Measurements from ENCODE around the gene TNK2. TPM values are rescaled to one million over a fixed set of nuclear protein-coding genes. Genes with fewer than 3 reads are reported as not detected.

The TNK2 gene
- total and polyA plus RNA-seq, 12 donors = 3.4 to 161 (median 24.7) TPM

DNA sequence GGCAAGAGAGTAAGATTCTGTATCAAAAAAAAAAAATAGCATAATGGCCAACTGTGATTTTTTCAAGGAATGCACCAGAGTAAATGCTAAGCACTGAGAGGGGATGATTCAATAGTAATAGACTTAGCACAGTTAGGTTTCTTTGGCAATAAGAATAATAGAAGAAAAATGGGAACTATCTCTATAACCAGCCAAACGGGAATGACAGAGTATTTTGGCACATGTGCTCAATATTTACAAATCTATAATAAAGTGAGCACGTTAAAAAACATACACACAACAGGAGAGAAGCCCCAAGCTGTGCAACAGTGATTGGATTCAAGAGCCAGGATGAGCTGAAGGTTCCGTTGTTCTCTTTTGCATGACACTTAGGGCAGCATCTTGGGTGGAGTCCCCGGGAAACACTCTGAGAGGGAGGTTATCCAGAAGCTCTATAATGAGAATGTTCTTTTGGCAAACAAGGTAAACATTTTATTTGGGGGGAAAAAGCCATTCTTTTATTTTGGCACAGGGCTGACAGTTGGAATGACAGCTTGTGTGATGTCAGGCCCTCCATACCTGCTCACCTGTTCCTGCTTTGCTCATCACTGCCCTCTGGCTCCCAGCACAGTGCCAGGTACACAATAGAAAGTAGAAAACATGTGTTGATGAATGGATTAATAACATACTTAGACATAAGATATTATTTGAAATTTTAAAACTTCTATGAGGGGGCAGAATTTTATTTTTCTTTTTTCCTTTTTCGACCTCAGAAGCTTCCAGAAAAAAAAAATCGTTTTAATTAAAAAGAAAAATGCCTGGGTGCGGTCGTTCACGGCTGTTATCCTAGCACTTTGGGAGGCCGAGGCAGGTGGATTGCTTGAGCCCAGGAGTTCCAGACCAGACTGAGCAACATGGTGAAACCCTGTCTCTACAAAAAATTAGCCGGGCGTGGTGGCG is 52.6 kb downstream of the TNK2 start:
- H3K4me1 ChIP-seq (replicated peaks in 1 of 2) = peaks cover 0 to 13% of the 10 kb centered on the region in 2 donors
- DNase-seq = no peak
- no peak overlapping the region for H3K27ac ChIP-seq
- H3K9me3 ChIP-seq (replicated peaks in 1 of 3) = no peaks in the 10 kb centered on the region
- intact Hi-C loops (cut with DNase I) = loop anchor here in 1 of 2 donors (5.0 kb wide), 1 partner anchor 62 kb away; no protein-coding TSS in a partner anchor
- H3K4me3 ChIP-seq = no peak overlapping the region
- H3K36me3 ChIP-seq (replicated peaks in 1 of 2) = no peaks in the 10 kb centered on the region
- no peaks in the 10 kb centered on the region for H3K27me3 ChIP-seq
- WGBS, 4 donors = 74 to 79% (median 78%) methylated on average over 13 of the region's 13 CpGs
- no peak for TF ChIP-seq POLR2A (IDR thresholded peaks at IDR 0.05)
- TF ChIP-seq, protein P1, sequence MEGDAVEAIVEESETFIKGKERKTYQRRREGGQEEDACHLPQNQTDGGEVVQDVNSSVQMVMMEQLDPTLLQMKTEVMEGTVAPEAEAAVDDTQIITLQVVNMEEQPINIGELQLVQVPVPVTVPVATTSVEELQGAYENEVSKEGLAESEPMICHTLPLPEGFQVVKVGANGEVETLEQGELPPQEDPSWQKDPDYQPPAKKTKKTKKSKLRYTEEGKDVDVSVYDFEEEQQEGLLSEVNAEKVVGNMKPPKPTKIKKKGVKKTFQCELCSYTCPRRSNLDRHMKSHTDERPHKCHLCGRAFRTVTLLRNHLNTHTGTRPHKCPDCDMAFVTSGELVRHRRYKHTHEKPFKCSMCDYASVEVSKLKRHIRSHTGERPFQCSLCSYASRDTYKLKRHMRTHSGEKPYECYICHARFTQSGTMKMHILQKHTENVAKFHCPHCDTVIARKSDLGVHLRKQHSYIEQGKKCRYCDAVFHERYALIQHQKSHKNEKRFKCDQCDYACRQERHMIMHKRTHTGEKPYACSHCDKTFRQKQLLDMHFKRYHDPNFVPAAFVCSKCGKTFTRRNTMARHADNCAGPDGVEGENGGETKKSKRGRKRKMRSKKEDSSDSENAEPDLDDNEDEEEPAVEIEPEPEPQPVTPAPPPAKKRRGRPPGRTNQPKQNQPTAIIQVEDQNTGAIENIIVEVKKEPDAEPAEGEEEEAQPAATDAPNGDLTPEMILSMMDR (IDR thresholded peaks at IDR 0.05) = no peak

DNA sequence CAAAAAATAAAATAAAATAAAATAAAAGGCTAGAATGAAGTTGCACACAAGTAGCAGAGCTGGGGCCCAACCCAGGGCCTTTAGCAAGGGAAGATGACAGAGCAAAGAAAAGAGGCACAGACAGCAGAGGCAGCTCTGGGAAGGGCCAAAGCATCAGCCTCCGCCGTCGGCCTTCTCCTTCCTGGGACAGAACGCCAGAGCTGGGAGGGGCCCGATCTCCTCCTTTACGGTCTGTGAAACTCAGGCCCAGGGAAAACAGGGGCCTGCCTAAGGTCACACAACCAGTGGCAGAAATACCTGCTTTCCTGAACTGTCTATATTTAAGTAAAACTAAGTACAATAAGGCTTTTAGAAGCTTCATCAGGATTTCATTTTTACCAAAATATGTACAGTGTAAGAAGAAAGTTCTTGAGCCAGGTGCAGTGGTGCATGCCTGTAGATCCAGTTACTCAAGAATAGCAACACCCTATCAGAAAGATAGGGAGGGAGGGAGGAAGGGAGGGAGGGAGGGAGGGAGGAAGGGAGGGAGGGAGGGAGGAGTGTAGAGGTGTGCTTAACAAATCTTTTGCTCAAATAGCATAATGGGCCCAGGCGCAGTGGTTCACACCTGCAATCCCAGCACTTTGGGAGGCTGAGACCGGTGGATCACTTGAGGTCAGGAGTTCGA is 53.6 kb downstream of the TNK2 start:
- Histone ChIP-seq H3K36me3 (replicated peaks in 1 of 2) (no peaks in the 10 kb centered on the region), H3K9me3 (replicated peaks in 1 of 3) (no peaks in the 10 kb centered on the region), H3K27me3 (no peaks in the 10 kb centered on the region), H3K4me3 (no peak overlapping the region), H3K27ac (no peak overlapping the region), H3K4me1 (replicated peaks in 1 of 2) (peaks cover 0 to 13% of the 10 kb centered on the region in 2 donors)
- DNase-seq = no peak
- intact Hi-C loops (cut with DNase I) = loop anchor here in 1 of 2 donors (5.0 kb wide), 1 partner anchor 63 kb away; no protein-coding TSS in a partner anchor
- WGBS, 4 donors = 80 to 92% (median 85%) methylated on average over 9 of the region's 9 CpGs
- TF ChIP-seq POLR2A (IDR thresholded peaks at IDR 0.05) = no peak
- TF ChIP-seq, protein P1 (IDR thresholded peaks at IDR 0.05) = no peak

DNA sequence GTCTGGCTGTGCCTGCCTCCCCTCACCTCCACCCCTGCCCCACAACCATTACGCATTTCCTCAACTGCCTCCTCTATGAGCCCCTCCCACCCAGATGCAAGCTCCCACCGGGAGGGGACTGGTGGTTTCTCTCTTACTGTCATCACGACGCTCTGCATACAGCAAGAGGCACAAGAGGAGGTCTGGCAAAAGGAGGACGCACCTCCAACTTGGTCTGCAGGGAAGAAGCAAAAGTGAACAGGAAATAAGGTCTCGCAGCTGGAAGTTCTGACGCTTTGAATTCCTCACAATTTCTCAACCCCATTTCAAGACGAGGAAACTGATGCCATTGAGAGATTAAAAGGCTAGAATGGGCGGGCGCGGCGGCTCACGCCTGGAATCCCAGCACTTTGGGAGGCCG is 54.4 kb downstream of the TNK2 start:
- Histone ChIP-seq H3K9me3 (replicated peaks in 1 of 3) (no peaks in the 10 kb centered on the region), H3K27me3 (no peaks in the 10 kb centered on the region), H3K4me1 (replicated peaks in 1 of 2) (peaks cover 0 to 11% of the 10 kb centered on the region in 2 donors), H3K4me3 (no peak overlapping the region), H3K36me3 (replicated peaks in 1 of 2) (no peaks in the 10 kb centered on the region), H3K27ac (no peak overlapping the region)
- intact Hi-C loops (cut with DNase I) = no loop called here
- no peak for DNase-seq
- WGBS, 4 donors = 71 to 86% (median 83%) methylated on average over 14 of the region's 14 CpGs
- TF ChIP-seq POLR2A (IDR thresholded peaks at IDR 0.05) = no peak

DNA sequence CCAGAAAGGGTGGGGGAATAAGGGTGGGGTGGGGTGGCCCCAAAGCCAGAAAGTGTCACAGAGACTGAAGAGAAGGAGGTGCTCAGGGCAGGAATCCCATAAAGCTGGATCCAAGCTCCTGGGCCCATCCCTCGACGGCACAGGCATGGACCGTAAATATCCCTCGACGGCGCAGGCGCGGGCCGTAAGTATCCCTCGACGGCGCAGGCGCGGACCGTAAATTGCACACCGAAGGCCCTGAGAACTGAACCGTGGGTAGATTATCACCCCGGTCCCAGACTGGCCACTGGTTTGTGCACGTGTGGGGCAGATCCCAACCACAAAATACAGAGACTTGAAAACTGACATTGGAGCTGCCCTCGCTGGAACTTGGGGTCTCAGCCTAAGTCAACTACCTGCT is 55.3 kb downstream of the TNK2 start:
- intact Hi-C loops (cut with DNase I) = no loop called here
- no peak for DNase-seq
- 90 to 95% (median 92%) methylated on average over 19 to 20 of the region's 20 CpGs for WGBS, 4 donors
- Histone ChIP-seq H3K9me3 (replicated peaks in 1 of 3) (no peaks in the 10 kb centered on the region), H3K36me3 (replicated peaks in 1 of 2) (no peaks in the 10 kb centered on the region), H3K27me3 (no peaks in the 10 kb centered on the region), H3K4me3 (no peak overlapping the region), H3K27ac (no peak overlapping the region), H3K4me1 (replicated peaks in 1 of 2) (peaks cover 0 to 7% of the 10 kb centered on the region in 2 donors)
- TF ChIP-seq POLR2A (IDR thresholded peaks at IDR 0.05) = no peak
- TF ChIP-seq, protein P1 (IDR thresholded peaks at IDR 0.05) = no peak

Measured in adrenal gland (tissue), 12 donors.